Fibroblast of pulmonary artery (primary cell): ENCODE measurements around the gene TCN2.
"Not testable (repeated sequence)": the region's sequence is repeated elsewhere in the genome, so short reads cannot be mapped to it uniquely, and the experiment has no call there.

Experiments
- DNase-seq: peaks from one replicate; pipeline ENCODE4 v3.0.0-alpha.2; 2010; ENCODE audit warnings: low read depth
- H3K4me3 ChIP-seq: replicated peaks from 2 replicates; pipeline ENCODE4 v1.5.1; 2011; ENCODE audit warnings: low read depth, mild to moderate bottlenecking, control low read depth, low read length, moderate library complexity
- TF ChIP-seq, protein P1 (sequence below): IDR thresholded peaks from 2 replicates; pipeline ENCODE4 v1.5.1; 2011; ENCODE audit warnings: mild to moderate bottlenecking, control low read depth, low read length, inconsistent platforms; ENCODE audit errors: missing control alignments

TCN2 gene

DNA sequence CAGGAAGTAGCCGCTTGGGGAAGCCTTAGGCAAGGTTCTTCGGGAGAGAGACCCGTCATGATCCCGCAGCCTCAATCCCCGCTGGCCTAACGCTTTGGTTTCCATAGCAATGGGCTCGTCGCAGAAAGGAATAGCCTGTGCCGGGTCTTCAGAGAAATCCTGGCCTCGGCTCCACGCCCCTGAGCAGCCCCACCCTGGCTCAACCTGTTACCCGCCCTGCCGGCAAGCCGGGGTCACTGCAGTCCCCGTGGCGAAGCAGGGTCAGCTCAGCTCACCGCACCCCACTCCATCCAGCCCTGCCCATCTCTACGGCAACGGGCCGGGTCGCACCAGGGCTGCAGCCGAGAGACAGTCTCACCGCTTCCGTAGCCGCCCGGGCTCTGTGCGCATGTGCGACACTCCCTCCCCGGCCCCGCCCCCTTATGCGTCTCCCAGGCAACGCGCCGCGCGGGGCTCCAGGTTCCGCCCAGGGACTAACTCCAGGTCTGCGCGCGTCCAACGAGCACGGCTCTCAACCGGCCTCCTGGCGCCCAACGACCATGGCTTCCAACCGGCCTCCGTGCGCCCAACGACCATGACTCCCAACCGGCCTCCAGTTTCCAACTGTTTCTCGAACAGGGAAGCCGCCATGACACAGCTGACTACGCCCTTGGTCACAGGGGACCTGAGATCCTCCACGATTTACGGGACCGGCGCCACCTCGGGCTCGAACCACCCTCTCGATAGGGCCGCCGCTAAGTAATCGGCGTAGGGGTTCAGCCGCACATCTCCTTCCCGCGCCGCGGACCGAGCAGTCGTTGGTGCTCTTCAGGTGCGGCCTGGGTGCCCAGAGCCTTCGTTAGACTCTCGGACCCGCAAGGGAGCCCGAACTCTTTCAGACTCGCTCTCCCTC lies 60.8 kb downstream of the TCN2 start, which contains the start of gene DUSP18:
TSS of gene DUSP18 (minus strand) at position 382 of the 892 bp plus-strand sequence. CDS start 3,872 bp downstream, outside the sequence.
- DNase-seq = peak; percentile 89
- TF ChIP-seq, protein P1, sequence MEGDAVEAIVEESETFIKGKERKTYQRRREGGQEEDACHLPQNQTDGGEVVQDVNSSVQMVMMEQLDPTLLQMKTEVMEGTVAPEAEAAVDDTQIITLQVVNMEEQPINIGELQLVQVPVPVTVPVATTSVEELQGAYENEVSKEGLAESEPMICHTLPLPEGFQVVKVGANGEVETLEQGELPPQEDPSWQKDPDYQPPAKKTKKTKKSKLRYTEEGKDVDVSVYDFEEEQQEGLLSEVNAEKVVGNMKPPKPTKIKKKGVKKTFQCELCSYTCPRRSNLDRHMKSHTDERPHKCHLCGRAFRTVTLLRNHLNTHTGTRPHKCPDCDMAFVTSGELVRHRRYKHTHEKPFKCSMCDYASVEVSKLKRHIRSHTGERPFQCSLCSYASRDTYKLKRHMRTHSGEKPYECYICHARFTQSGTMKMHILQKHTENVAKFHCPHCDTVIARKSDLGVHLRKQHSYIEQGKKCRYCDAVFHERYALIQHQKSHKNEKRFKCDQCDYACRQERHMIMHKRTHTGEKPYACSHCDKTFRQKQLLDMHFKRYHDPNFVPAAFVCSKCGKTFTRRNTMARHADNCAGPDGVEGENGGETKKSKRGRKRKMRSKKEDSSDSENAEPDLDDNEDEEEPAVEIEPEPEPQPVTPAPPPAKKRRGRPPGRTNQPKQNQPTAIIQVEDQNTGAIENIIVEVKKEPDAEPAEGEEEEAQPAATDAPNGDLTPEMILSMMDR = peak; percentile 9
- H3K4me3 ChIP-seq = peak within 1 kb of the TSS; percentile 89

DNA sequence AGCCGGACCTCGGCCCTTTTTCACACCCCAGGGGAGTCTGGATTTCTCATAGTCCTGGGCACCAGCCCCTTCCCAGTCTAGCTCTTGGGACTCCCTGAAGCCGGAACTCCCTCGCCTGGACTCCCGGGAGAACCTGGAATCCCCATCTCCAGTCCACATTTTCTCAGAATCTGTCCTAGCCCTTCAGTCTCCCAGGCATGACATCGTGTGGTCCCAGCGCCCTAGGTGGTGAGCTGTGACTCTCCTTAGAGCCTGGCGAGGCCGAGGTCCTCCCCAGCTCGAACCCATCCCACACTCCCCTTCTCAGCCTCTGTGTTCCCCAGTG lies 61.4 kb downstream of the TCN2 start:
- TF ChIP-seq, protein P1 = no peak
- no peak for DNase-seq
- H3K4me3 ChIP-seq = peak overlapping the region; percentile 89

DNA sequence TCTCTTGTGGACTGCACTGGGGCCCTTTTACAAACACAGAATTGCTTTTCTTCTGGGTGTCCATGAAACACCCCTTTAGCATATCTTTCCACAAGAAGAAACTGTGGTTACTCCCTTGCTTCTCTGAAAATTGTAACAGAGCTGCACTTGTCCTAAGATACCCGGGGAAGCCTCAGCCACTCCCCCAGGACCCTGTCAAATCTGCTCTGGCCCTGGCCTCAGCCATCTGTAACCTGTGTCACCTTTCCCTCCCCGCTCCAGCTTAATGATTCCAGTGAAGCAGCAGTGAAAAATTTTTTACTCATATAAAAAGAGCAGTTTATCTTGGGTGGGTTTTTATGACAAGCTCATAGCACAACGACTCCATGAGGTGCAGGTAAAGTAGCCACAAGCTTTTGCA lies 64.1 kb downstream of the TCN2 start:
- DNase-seq = no peak
- no peak overlapping the region for H3K4me3 ChIP-seq
- TF ChIP-seq, protein P1 = no peak

DNA sequence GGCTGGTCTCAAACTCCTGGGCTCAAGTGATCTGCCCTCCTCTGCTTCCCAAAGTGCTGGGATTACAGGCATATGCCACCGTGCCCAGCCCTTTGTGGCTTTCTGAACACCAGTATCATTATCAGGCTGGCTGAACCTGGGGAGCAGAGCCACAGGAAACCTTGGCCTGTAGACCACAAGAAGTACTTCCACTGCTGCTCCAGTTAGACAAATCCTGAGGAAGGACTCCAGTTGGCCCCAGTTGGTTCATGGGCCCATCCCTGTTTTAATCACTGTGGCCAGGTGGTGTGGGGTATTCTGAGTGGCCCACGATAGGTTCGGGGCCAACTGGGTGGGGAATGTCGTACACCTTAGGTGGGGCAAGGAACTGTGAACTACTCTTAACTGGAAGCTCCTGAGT lies 66.2 kb downstream of the TCN2 start:
- DNase-seq = no peak
- no peak overlapping the region for H3K4me3 ChIP-seq
- TF ChIP-seq, protein P1 = no peak

DNA sequence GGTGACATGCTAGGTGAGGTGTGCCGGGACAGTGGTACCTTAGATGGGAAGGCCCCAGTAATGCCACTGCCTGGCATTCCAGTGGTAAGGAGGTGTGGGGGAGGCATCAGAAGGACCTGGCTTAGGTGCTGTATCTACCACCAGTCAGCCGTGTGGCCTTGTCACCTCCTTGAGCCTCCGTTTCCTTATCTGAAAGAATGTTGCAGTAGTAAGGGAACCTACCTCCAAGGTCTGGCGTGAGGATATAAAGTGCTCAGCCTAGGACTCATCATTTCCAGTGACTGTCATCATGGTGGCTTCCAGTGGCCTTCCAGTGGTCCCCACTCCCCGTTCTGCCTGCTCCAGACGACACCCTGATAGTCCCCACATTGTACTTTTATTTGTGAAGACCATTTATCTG lies 67.5 kb downstream of the TCN2 start:
- TF ChIP-seq, protein P1 = no peak
- H3K4me3 ChIP-seq = no peak overlapping the region
- no peak for DNase-seq

DNA sequence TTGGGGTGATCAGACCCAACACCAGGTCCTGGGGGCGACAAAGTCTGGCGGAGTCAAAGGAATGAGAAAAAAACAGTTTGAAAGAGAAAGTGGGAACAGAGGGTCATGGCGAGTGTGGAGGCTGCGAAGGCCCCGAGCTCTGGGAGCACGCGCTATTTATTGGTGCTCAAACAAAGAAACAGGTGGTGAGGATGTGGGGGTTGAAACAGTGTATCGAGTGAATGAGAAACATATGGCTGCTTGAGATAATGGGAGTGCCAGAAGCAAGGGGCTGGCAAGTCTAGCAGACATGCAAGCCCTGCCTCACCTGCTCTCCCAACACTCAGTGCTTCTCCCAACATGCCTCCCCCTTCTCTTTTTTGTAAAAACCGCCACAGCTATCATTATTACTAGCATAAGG lies 68.5 kb downstream of the TCN2 start:
- no peak overlapping the region for H3K4me3 ChIP-seq
- TF ChIP-seq, protein P1 = no peak
- no peak for DNase-seq

DNA sequence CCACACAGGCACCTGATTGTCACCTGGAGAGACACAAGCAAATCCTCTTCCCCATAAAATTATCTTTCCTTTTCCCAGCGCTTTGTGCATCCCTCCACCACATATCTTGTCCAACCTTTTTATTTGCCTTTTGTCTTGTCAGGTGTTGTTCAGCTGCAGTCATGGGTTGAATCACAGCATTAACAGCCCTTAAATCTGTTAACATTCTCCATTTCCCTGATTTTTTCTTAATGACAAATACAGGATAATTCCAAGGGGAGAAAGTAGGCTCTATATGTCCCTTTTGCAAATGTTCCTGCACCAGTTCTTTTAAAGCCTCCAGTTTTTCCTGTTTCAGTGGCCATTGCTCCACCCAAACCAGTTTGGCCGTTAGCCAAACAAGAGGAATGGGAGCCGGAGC lies 69.6 kb downstream of the TCN2 start:
- not testable (repeated sequence) for DNase-seq, H3K4me3 ChIP-seq
